ENCODE results near the gene CCR7.

Gene CCR7

GRCh38 chr17:40608061-40608581 is 42.8 kb upstream of the CCR7 start:
- H3K4me3 ChIP-seq (ENCODE audit: control insufficient read depth, low read depth, low read length), result no peak overlapping the region
- no peak for DNase-seq (ENCODE audit: low read depth)
- TF ChIP-seq, protein P1, sequence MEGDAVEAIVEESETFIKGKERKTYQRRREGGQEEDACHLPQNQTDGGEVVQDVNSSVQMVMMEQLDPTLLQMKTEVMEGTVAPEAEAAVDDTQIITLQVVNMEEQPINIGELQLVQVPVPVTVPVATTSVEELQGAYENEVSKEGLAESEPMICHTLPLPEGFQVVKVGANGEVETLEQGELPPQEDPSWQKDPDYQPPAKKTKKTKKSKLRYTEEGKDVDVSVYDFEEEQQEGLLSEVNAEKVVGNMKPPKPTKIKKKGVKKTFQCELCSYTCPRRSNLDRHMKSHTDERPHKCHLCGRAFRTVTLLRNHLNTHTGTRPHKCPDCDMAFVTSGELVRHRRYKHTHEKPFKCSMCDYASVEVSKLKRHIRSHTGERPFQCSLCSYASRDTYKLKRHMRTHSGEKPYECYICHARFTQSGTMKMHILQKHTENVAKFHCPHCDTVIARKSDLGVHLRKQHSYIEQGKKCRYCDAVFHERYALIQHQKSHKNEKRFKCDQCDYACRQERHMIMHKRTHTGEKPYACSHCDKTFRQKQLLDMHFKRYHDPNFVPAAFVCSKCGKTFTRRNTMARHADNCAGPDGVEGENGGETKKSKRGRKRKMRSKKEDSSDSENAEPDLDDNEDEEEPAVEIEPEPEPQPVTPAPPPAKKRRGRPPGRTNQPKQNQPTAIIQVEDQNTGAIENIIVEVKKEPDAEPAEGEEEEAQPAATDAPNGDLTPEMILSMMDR (IDR thresholded peaks at IDR 0.05; ENCODE audit: control insufficient read depth, insufficient read depth, low read depth, low read length, missing control alignments), result no peak

GRCh38 chr17:40607641-40608040 is 42.4 kb upstream of the CCR7 start:
- no peak overlapping the region for H3K4me3 ChIP-seq (ENCODE audit: control insufficient read depth, low read depth, low read length)
- no peak for DNase-seq (ENCODE audit: low read depth)
- TF ChIP-seq, protein P1 (IDR thresholded peaks at IDR 0.05; ENCODE audit: control insufficient read depth, insufficient read depth, low read depth, low read length, missing control alignments), result no peak

DNA sequence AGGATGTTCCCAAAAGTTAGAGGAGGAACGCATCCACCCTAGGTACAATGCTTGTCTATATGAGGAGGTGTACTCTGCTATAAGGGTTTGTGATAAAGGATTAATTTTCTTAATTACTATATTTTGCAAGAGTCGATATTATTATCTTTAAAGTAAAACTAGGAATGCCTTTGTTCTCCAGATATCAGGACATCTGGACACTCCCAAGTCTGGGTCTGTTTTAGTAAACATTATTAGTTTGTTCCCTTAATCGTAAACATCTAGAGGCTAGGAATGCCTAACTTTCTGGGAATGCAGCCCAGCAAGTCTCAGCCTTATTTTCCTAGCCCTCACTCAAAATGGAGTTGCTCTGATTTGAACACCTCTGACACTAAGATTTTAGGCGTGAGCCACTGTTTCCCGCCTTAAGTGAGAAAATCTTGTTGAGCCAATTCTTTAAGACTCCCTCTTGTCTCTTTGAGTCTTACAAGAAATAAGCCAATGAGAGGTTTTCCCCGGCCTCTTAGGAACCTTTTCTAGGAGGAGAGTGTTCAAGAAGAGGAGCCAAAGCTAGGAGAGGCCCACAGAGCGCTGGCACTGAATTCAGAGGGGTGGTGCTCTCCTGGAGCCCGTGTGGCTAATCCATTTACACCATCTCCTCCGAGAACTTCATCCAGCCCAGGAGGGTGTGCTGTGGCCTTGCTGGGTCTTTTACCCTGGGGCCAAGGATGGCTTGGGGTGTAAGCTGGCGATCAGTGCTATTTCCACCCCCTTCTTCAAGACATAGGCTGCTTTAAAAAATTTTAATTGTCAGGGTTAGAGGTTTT is 41.5 kb upstream of the CCR7 start:
- H3K4me3 ChIP-seq (ENCODE audit: control insufficient read depth, low read depth, low read length), result no peak overlapping the region
- TF ChIP-seq, protein P1 (IDR thresholded peaks at IDR 0.05; ENCODE audit: control insufficient read depth, insufficient read depth, low read depth, low read length, missing control alignments), result no peak
- no peak for DNase-seq (ENCODE audit: low read depth)

DNA sequence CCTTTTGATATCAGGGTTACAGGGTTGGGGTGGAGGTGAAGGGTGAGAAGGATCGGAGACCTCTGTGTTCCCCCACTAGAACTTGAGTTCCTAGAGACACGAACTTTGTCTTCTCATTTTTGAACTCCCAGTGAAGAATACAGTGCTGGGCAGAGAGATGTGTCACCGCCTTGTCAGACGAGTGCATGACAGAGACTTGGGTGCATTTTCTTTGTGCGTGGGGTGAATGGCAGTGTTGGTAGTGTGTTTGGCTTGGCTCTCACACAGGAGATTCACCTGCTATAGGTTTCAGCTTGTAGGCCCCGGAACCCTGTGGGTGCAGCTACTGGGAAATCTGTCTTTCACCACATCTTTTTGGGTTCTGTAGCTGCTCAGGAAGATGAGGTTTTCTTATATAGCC is 40.0 kb upstream of the CCR7 start:
- TF ChIP-seq, protein P1 (IDR thresholded peaks at IDR 0.05; ENCODE audit: control insufficient read depth, insufficient read depth, low read depth, low read length, missing control alignments), result no peak
- no peak overlapping the region for H3K4me3 ChIP-seq (ENCODE audit: control insufficient read depth, low read depth, low read length)
- DNase-seq (ENCODE audit: low read depth), result no peak

- DNase-seq (ENCODE audit: low read depth), result no peak
- TF ChIP-seq, protein P1 (IDR thresholded peaks at IDR 0.05; ENCODE audit: control insufficient read depth, insufficient read depth, low read depth, low read length, missing control alignments), result no peak
- H3K4me3 ChIP-seq (ENCODE audit: control insufficient read depth, low read depth, low read length), result no peak overlapping the region
These were observed 39.2 kb upstream of the CCR7 start for GRCh38 chr17:40604327-40605080.

DNA sequence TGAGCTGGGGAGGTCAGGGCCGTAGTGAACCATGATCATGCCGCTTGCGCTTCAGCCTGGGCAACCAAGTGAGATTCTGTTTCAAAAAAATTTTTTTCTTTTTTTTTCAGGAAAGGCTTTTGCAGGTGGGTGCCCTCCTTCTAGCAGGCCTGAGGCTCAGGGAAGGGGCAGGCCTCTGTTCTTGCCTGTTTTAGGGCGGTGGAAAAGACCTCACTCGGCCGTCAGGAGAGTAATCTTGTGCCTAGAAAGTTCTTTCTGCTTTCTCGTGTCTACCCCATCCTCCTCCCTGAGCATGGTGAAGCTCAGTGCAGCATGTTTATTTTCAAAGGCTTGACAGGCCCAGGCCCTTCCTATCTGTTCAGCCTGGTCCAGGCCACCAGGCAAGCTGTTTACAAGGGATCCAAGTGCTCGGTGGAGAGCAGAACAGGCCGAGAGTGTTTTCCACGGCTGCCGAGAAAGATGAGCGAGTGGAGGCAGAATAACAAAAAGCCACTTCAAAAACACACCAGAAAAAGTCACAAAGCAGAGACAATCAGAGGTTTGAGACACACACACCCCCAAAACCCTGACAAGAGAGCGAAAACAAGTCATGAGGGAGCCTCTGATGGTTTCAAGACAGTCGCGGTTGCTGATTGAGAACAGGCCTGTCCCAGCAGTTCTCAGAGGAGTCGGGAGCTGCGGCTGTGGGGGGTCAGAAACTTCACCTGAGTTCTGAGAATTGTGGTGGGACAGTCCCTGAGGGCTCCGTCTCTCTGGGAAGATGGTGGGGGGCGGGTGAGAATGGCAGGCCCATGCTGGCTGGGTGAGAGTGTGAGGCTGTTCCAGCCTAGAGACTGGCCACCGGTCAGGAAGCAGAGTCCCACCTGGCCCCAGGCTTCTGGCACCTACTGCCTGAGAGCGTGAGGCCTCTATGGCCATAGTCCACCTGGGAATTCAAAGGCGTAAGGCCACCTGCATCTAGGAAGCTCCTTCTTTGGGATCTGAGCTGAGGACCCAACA is 37.5 kb upstream of the CCR7 start:
- DNase-seq (ENCODE audit: low read depth), result no peak
- TF ChIP-seq, protein P1 (IDR thresholded peaks at IDR 0.05; ENCODE audit: control insufficient read depth, insufficient read depth, low read depth, low read length, missing control alignments), result no peak

More for the DNA sequence above, 37.5 kb upstream of the CCR7 start:
- H3K4me3 ChIP-seq (ENCODE audit: control insufficient read depth, low read depth, low read length), result no peak overlapping the region

Measured in AG09309 (cell line).